HK-2 (cell line): Measurements from ENCODE around the gene C18orf54.
A peak's percentile ranks its signal among the peaks of the same experiment; 100 is the strongest.
"Not testable (repeated sequence)": the region's sequence is repeated elsewhere in the genome, so short reads cannot be mapped to it uniquely, and the experiment has no call there.

Source experiments
- DNase-seq: peaks from one replicate; pipeline ENCODE4 v3.0.0-alpha.2; 2018; ENCODE audit not compliant: unreplicated experiment

C18orf54 gene

DNA sequence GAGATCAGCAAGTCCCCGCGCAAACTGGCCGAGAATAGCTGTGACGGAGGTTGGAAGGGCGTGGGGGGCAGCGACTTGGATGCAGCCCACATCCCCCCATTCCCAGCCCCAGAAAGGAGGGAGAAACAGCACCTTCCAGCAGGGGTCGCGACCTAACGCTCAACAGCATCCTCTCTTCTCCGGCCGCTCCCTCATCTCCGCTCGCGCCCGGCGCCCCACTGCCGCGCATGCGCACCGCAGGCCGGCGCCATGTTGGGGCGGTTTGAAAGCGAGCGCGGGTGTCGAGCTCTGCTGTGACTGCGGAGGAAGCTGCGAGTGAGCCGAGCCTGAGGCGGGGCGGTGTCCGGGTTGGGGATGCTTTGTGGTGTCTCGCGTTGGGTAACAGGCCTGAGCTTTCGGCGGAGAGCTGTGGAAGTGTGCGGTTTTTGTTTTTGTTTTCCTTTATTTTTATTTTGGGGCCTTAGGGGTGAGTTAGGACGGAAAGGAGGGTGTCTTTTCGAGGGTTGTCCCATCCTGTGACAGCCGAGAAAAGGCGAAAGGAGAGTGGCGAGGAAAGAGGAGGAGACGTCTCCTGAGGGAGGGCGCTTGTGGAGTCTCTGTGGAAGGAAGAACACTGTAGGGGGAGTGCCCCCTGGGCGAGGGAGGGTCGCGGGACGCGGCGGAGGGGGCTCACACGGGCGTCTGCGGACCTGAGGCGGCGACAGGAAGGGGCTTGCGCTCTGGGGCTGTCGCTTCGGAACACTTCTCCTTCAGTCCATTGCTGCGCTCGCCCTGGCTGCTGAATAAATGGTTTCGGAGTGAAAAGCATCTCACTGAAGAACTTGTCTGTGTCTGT lies at the start of gene C18orf54, which contains the start of gene STARD6:
C18orf54 (plus strand) TSS at position 247 of the 835 bp plus-strand sequence. CDS start 2,667 bp downstream, outside the sequence.
STARD6 (minus strand) TSS at position 199 of the 835 bp plus-strand sequence. CDS start 3,285 bp downstream, outside the sequence.
- peak; percentile 82 for DNase-seq

DNA sequence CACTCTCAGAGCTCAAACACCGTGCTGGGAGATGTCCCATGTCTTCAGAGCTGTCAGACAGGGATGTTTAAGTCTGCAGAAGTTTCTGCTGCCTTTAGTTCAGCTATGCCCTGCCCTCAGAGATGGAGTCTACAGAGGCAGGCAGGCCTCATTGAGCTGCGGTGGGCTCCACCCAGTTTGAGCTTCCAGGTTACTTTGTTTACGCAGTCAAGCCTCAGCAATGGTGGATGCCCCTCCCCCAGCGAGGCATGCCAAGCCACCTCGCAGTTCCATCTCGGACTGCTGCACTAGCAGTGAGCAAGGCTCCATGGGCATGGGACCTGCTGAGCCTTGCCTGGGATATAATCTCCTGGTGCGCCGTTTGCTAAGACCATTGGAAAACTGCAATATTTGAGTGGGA lies 48.1 kb upstream of the C18orf54 start:
- DNase-seq: not testable (repeated sequence)

DNA sequence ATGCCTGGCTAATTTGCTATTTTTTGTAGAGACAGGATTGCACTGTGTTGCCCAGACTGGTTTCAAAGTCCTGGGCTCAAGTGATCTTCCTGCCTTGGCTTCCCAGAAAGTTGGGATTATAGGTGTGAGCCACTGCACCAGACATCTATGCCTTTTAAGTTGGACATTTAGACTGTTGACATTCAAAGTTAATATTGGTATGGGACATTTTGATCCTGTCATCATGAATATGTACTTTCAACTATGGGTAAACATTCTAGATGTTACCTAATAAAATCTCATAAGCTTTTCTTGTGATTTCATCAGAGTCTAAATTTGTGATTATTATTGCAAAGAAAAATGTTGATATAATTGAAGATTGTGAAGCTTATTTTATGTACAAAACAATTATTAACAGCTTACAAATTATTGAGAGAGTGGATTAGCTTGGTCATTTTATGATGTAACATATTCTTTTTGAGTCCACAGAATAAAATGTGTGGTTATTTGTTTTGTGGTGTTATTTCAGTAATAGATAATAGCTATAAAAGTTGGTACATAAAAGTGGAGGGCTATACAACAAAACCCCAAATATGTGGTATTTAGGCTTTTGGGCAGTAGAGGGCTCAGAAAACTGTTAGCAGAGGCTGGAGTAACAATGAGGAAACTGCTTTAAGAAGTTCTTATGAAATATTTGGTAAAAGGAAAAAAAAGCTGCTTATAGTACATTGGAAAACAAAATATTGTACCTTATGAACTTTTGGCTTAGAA lies 41.5 kb upstream of the C18orf54 start:
- DNase-seq: no peak

DNA sequence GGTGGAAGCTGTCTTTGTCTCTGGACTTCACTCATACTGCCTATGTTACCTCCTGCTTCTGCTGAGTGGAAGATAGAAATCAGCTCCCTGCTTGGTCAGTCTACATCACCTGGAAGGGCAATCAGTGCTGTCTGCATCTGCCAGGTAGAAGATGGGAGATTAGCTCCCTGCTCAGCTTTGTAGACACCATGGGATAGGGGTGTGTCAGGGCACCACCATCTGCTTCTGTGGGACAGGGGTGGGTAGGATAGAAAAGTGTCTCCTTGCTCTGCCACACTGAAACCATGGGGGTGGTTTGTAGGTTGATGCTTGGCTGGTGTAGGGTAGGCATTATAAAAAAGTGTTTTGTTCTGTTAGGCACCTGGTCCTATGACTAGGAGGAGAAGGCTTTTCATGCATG lies 34.1 kb upstream of the C18orf54 start:
- DNase-seq: no peak

DNA sequence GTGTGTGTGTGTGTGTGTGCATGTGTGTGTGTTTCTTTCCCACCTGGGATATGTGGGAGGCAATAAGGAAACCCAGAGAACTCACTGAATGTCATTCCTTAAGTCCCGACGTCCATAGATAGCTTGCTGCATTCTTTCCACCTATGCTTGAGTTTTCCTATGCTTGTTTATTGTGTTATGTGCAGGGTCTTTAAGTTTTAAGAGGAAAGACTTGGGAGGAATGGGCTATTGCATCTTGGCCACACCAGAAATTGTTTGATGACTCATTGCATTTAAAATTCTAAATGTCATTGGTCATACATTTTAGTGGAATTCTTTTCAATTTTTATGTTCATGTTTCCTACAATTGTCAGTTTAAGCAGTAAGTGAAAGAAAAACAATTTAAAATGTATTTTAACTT lies 33.7 kb upstream of the C18orf54 start:
- DNase-seq: no peak

DNA sequence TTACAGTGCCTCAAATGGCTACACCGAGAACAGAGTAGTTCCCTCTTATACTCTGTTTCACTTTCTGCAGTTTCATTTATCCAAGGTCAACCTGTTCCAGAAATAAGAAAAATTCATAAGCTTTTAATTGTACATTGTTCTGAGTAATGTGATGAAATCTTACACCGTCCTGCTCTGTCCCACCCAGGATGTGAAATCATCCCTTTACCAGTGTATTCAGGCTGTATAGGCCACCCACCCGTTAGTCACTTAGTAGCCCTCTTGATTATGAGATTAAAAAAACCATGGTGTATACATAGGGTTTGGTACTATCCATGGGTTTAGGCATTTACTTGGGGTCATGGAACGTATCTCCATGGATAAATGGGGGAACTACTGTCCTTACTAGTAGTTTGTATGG lies 29.9 kb upstream of the C18orf54 start:
- no peak for DNase-seq

DNA sequence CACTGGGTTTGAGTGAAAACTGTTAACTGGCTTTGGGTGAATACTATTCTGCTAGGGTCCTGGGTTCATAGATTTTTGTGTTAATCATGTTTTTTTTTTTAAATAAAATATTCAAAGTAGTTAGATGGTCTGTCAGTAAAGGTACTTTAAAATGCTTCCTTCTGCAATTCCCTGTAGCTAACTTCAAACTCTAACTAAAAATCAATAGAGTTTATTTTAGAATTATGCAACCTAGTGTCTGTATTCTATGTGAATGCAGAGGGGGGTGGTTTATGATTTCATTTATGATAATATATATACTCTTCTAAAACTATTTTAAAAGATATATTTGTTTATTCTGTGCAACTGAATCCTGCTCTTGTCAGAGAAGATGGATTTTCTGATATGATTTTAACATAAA lies 27.9 kb upstream of the C18orf54 start:
- DNase-seq: no peak

DNA sequence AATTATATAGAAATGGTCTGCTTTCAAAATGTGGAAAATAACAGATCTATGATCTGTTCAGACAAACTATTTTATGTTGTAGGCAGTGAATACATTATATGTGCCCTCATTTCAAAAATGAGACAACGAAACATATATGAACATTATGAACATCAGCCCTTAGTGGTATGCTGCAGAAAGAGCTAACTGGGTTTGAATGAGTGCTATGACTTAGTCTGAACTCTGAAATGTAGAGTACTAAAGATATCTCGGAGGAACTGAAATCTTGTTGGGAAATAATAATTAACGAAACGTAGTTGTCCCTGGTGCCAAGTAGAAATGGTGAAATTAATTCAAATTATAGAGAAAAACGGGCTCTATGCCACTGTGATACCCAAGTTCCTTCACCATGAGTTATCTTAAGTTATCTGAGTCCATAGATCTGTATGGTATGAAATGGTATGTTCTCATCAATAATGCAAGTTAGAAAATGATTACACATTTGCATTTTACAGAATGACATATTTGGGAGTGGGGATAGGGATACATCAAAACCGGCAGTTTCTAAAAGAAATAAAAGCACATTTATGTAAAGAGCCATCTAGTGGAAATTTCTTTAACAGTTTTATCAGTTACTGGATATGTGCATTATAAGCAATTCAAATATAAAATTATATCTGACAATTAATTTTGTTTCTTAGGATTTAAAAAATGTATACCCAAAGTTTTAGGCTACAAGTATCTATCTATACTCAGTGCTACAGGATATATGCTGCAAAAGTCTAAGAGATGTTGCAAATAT lies 26.7 kb upstream of the C18orf54 start:
- no peak for DNase-seq

DNA sequence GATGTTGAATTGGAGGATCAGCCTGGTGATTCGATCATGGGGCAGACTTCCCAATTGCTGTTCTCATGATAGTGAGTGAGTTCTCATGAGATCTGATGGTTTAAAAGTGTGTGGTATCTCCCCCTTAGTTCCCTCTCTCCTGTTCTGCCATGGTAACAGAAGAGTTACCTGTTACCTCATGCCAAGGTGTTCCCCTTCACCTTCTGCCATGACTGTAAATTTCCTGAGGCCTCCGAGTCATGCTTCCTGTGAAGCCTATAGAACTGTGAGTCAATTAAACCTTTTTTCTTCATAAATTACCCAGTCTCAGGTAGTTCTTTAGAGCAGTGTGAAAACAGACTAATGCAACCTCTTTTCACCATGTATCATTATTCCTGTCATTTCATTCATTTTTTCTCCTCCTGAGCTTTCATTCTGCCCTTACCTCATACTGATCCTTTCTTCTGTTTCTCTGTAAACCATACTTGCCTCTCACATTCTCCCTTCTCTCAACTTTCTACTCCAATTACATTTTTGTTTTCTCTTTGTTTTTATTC lies 22.0 kb upstream of the C18orf54 start:
- no peak for DNase-seq

DNA sequence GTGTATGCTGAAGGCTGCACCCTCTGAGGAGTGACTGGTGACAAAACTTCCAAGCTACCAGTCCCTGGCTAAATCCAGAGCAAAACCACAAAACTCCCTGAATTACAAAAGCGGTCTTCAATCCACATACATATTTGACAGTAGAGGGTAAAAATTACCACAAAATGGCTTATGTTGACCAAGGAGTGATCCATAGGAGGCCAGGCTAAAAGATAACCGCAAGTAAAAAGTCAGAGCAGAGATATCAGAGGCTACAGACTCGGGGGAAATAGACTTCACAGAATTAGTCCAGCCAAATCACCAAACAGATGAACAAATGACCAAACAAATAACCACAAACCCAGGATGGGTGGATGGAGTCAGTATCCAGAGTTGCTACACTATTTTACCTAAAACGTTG lies 19.5 kb upstream of the C18orf54 start:
- no peak for DNase-seq

DNA sequence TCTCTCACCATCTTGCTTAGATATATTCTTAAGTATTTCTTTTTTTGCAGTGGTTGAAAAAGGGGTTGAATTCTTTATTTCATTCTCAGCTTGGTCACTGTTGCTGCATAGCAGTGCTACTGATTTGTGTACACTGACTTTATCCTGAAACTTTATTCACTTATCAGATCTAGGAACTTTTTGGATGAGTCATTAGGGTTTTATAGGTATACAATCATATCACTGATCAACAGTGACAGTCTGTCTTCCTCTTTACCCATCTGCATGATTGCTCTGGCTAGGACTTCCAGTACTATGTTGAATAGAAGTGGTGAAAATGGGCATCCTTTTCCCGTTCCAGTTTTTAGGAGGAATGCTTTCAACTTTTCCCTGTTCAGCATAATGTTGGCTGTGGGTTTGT lies 6.5 kb upstream of the C18orf54 start:
- DNase-seq: no peak

DNA sequence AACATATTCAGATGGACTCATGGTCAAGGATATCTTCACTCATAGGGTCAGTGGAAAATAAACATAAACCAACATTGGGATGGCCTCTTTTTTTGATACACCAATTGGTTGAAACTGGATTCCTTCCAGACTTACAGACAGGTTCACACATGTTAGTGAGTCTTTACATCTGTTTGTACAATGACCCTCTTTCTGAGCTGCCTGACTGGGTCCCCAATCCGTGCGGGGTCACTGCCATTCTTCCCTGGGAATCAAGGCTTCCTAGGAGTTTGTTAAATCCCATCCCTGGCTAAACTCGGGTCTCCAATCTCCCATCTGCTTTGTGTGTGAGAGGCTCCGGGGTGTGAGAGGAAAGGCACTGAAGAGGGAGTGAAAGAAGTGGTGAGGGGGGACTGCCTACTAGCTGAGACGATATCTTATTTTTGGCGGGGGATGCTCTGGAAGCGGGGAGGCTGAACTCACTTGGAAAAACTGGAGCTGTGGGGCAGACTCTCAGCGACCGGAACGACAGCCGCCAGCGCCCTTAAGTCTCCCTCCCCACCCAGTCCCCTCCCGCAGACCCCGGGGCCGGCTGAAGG lies 535 bp upstream of the C18orf54 start:
- no peak for DNase-seq

DNA sequence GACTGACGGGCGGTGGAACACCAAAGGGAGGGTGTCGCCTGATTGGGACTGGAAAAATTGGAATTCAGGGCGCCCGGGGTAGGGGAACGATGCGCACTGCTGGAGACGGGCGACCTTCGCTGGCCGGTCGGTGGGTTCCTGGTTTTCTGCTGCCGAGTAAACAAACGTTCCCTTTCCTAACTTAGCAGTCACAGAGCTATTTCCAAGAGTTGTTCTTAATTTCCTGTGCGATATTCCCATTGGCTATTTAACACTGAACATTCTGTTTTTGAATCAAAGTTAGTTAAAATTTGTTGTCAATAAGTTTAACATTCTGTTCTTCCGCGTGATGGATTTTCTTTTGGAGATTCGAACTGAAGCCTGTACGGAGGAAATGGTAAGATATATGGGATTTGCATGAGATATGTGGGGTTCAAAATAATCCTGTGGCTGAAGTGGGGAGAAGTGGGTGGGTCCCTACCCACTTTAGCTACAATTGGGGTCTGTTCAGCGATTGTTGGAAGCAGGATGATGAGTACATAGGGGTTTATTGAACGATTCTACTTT lies 862 bp downstream of the C18orf54 start:
- peak; percentile 29 for DNase-seq

DNA sequence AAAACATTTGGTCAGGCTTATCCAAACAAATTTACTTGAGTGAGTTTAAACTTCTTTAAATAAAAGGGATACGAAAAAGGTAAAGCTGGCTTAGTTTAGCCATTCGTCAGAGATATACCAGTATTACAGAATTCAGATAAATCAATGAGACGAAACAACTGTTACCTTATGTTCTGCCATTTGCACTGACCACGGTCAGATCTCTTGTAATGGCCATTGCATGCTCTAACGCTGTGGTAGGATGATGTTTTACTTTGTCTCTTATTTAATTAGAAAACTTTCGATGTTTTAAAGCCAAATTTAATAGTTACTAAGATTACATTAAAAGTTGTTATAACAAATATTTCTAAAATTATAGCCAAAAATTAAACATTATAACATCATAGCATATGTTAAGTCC lies 1.5 kb downstream of the C18orf54 start:
- DNase-seq: no peak

DNA sequence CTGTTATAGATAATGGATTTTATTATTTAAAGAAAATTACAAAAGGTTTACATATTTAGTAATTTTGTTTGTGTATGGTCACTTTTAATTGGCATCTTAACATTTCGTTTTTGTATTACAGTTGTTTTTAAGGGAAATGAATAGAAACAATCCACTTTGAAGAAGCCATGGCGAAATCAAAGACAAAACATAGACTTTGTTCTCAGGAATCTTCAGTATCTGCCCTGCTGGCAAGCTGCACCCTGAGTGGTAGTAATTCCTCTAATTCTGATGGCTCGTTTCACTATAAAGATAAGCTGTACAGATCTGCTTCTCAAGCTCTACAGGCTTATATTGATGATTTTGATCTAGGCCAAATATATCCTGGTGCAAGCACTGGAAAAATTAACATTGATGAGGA lies 2.7 kb downstream of the C18orf54 start:
- DNase-seq: no peak

DNA sequence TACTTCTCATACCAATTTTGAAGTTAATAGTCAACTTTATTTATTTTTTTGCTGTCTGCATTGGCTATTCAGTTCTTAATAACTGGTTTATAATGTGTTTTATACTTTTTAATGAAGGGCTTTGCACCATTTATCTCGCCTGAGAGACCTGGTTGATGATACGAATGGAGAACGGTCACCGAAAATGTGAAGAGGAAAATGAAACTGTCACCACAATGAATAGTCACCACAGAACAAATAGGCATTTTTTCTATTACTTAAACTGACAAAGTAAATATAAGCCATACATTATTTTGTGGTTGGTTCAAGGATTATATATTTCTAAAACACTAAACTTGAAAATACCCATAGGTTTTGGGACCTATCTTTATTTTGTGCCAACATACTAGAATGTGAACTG lies 20.4 kb downstream of the C18orf54 start:
- DNase-seq: no peak

DNA sequence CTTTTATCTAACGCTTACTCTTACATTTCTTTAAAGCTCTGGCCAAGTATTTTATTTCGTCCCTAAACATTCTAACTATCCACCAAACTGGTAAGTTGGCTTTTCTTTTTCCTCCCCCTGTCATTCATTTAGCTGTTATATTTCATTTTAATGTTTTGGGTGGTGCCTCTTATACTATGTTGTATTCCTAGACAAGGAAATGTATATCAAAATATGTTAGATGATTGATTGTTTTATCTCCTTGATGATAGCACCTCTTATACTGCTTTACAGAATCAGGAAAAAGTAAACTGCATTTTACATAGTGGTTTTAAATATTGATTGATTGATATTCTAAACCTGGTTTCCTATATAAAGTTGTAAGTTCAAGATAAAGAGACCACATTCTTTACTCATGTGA lies 23.9 kb downstream of the C18orf54 start:
- no peak for DNase-seq

DNA sequence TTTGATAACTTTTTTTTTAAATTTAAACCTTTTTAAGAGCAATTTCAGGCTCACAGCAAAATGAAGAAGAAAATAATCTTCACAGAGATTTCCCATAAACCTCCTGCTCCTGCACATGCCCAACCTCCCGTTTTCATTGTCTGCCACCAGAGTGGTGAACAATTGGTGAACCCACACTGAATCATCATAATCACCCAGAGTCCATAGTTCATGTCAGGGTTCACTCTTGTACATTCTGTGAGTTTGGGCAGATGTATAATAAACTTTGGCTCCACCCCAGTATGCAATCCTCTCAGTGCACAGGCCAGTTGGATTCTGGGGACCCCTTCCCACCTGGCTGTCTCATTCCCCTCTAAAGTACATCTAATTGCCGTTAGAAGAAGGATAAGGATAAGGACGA lies 24.4 kb downstream of the C18orf54 start:
- no peak for DNase-seq

DNA sequence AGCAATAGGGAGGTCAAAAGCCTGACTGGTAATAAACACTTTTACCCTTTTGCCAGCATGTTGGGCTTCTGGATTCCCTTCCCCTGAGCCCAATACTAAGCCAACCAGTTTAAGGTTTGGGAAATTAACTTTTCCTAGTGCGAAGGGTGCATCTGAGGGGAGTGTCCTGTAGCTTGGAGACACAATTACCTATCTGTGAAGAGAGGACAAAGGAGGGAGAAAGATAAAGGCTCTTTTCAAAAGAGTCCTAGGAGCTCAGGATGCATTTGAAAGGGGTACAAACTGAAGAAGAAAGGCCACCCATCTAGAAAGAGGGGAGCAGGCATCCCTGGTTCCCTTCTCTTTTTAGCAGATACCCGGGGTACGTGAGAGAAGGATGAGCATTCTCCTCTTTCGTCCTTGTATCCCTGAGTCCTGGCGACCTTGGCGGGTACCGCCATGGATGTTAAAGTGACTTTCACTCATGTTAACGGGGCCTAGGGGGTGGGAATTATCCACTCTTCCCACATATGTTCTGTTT lies 25.1 kb downstream of the C18orf54 start:
- DNase-seq: no peak

DNA sequence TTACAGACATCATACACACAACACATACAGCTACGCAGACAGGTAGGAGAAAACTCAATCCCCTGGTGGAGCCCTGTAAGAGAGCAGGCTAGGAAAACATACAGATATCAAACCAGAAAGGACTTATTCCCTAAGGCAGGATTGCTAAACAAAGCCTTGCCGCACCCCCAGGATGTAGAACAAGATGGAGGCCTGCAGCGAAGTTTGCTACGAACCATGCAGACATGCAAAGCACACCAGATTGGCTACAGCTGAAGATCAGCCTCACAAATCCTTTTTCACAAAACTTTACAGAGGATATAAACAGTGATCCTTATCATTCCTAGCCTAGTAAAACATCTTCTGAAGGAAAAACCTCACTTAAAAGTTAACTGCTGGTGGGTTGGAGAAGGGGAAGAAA lies 28.3 kb downstream of the C18orf54 start:
- DNase-seq: no peak
